Measurements from ENCODE around the gene RPL39. TPM values are rescaled to one million over a fixed set of nuclear protein-coding genes. Genes with fewer than 3 reads are reported as not detected.

The RPL39 gene
- total RNA-seq, 1 donor from 2014 or later, result 1,853 TPM

Other genes with a start within 250 kb of the RPL39 start
- gene STEEP1, start 226.2 kb downstream of the RPL39 start, total RNA-seq, result 25.0 and 25.9 TPM in 2 replicates
- 60.1 and 61.3 TPM in 2 replicates for gene UBE2A, start 217.1 kb downstream of the RPL39 start, total RNA-seq
- gene NKRF, start 185.2 kb downstream of the RPL39 start, total RNA-seq, result 26.8 and 29.0 TPM in 2 replicates
- 159 and 172 TPM in 2 replicates for gene SEPTIN6, start 98.5 kb downstream of the RPL39 start, total RNA-seq
- gene SOWAHD, start 33.0 kb downstream of the RPL39 start, total RNA-seq, result 0.21 and 0.34 TPM in 2 replicates
- 11.0 and 13.0 TPM in 2 replicates for gene UPF3B, start 61.3 kb upstream of the RPL39 start, total RNA-seq
- 28.8 and 29.7 TPM in 2 replicates for gene RNF113A, start 80.1 kb upstream of the RPL39 start, total RNA-seq
- 71.2 and 72.8 TPM in 2 replicates for gene NDUFA1, start 80.2 kb upstream of the RPL39 start, total RNA-seq
- gene AKAP14, start 104.3 kb upstream of the RPL39 start, total RNA-seq, result not detected in 2 replicates
- 9.4 and 10.1 TPM in 2 replicates for gene NKAP, start 152.1 kb upstream of the RPL39 start, total RNA-seq